ENCODE measurements around the gene WNT16.
A peak's percentile ranks its signal among the peaks of the same experiment; 100 is the strongest.

Gene WNT16

DNA sequence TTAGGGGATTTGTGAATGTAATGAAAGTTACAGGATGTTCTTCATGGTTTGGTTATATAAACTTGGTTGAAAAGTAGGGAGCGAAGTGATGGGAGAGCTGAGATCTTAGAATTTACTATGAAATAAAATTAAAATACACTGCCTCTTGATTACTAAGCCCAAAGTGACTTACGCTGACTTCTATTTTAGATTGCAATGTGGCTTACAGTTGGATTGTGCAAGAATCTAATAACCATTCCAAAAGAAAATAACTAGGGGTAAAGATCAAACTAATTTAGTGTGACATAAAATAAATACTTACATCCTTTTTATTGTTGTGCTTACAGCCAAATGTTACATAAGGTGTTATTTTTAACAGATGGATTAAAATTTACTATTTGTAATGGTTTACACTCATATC is 15.3 kb downstream of the WNT16 start:
- DNase-seq (ENCODE audit: low spot score), result no peak

DNA sequence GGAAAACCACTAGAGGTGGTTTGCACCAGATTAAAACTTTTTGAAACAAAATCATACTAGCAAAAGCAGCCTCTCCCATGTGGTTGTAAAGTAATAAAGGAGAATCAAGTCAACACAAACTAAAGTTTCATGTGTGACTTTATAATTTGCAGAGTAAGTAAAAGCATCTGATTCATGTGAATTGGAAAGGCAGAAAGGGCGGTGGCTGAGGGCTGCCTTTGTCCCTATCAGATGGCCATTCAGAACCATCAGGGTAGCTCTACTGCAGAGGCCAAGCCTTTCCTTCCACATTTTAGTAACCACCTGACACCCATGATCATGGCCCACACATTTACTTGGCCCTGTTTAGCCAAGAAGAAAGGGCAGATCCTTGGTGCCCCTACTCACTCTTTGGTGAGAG is 15.7 kb downstream of the WNT16 start:
- no peak for DNase-seq (ENCODE audit: low spot score)

DNA sequence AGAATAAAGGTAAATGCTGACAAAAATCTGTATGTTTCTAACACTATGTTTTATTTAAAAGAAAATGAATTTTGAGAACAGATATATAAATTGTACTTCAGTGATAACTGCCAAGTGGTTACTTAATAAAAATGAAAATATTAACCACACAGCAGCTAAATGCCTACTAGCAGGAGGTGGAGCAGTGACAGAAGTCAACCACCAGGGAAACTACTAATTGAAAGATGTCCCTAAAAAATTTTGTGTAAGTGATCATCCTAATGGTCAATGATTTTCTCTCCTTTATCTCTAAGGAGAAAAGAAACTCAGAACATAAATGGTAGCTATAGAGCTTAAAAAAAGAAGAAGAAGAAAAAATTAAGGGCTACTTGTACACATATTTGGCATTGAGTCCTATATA is 22.9 kb downstream of the WNT16 start:
- DNase-seq (ENCODE audit: low spot score), result no peak

DNA sequence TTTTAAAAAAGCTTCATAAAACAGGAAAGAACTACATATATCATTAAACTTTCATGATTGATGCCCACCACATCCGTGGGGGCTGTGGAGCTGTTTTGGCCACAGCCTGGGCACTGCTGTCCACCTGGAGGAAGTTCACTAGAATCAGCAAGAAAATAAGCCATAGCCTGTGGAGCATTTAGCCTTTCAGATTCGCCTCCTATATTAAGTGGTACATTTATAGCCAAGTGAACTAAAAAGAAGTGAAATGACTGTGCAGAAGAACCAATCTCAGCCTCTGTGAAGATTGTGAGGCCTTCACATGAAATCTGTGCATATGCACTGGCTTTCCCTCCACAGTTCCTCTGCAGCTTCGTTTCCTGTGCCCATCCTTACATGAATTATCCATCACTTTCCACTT is 23.5 kb downstream of the WNT16 start:
- no peak for DNase-seq (ENCODE audit: low spot score)

DNA sequence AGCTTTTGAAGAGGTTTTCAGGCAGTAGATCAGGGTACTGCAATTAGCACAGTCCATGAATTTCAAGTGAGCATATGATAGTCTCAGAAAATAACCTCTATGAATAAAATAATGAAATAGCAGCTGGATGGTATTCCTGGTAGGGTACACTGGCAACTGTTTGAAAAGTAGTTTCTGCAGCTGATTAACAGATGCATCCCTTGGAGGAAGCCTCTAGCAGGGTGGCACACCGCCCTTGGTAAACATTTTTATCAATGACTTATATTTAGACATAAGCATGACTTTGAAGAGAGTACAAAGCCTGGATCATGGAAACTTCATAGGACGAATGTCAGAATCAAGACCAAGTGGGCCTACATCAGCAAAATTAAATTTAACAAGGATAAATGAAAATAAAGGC is 26.8 kb downstream of the WNT16 start:
- DNase-seq (ENCODE audit: low spot score), result no peak

DNA sequence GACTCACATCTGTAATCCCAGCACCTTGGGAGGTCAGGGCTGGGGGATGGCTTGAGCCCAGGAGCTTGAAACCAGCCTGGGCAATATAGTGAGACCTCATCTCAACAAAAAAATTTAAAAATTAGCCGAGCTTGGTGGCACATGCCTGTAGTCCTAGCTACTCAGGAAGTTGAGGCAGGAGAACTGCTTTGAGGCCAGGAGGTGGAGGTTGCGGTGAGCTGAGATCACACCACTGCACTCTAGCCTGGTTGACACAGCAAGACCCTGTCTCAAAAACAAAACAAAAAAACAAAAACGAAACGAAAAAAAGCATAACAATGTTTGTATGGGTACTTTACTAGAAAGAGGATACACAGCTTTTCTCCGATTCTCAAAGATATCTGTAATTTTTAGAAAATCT is 31.8 kb downstream of the WNT16 start:
- DNase-seq (ENCODE audit: low spot score), result no peak

DNA sequence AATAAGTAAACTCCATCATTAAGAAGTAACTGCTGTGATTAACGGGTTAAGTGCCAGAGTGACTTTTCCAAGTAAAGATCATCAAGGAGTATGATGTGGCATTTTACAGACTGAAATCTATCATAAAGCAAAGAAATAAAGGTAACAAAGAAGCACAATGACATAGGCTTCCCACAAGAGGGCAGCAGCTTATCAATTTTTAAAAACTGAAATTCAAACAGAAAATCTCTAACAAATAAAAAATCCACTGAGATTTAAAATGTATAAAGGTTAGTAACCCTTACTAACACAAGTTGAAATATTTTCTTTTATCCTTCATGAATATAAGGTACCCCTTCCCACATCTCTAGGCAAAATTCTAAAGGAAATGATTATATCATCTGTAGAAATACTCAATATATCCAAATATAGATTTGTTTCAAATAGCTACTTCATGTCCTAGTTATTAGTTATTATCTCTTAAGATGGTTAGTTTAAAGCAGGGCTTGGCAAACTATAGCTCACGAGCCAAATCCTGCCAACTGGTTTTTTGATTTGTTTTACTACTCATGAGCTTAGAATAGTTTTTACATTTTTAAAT is 38.1 kb downstream of the WNT16 start:
- DNase-seq (ENCODE audit: low spot score), result peak; percentile 45

DNA sequence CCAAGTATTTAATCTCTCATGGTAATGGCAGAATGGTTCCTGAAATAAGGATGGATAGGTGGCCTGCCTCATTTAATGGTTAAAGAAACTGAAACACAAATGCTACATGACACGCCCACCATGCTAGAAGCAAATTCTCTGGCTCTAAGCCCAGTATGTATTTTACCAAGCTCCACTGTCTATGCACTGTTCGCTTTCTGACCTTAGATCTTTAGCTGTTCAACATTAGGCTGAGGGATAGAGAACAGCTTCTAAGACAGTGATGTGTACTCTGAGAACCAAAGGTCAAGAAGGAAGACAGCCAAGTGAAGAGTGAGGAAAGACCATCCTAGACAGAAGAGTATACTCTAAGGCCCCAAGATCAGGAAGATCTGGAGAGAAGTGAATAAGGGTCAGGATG is 40.7 kb downstream of the WNT16 start:
- no peak for DNase-seq (ENCODE audit: low spot score)

DNA sequence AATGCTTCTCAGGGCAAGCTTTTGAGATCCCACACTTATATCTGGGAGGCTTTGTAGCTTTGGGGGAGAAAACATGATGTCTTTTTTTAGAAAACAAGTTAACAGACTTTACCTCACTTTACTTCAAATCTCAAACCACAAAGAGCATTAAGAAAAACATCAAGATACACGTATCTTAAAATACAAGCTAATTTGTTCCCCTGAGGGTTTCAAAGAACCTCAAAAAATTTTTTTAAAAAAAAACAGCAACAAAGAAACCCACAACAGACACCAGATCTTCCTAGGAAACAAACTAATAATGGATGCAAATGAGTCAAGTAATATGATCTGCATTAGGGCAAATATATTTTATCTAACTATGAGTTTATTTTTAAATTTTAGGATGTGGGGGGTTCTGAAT is 42.6 kb downstream of the WNT16 start:
- DNase-seq (ENCODE audit: low spot score), result no peak

DNA sequence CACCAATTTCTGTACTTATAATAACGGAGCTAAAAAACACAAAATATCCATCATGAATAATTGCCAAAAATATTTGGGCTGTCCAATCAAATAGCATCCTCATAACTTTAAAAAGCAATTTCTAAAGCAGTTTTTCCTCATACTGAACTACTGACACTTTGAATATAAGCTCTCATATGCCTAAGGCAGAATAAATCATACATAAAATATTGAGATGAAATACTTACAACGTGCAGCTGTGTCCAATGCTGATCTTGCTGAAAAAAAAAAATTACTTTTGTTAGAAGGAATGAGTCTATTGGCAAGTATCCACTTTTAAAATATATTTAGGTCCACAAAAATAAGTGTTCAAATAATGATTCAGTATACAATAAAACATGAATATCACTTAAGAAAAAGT is 43.1 kb downstream of the WNT16 start:
- no peak for DNase-seq (ENCODE audit: low spot score)

DNA sequence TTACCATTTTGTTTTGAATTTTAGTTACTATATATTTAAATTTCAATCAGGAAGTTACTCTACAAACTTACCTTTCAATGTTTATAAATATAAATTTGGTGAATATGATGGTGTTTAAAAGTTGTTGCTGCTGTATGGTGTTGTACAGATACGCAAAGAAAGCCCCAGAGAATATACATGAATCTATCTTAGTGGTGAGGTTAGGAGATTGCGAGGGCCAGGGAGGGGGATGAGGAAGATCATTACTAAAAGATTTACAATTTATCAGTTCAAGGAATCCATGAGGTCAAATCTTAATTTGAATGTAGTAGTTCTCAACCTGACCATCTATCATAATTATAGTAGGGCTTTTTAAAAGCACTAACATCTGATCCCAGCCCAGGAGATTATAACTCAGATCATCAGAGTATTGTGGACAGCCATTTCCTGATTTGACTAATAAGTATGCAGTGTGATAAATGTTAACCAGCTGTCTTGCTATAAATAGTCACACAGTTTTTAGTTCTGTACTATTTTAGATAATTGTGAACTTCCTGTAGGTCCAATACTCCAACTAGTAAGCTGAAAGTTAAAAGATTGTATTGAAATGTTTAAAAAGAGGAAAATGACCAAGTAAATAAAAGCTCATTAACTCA is 43.7 kb downstream of the WNT16 start:
- DNase-seq (ENCODE audit: low spot score), result peak; percentile 60

DNA sequence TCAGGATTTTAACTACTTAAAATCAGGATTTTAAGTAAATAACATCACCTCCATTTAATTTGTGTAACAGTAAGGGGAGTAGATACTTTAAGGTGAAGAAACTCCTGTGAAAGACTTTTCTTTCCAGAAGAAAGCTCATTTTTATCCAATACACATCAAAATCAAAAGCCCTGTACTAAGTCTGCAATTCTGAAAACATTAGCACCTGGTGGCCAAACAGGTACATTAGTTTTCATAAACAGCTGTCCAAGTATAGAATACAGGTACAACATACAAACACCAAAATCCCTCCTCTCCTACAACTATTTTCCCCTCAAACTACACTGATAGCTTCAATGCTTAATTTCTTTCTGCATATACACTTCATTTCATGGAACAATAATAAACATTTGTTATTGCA is 44.4 kb downstream of the WNT16 start:
- no peak for DNase-seq (ENCODE audit: low spot score)

DNA sequence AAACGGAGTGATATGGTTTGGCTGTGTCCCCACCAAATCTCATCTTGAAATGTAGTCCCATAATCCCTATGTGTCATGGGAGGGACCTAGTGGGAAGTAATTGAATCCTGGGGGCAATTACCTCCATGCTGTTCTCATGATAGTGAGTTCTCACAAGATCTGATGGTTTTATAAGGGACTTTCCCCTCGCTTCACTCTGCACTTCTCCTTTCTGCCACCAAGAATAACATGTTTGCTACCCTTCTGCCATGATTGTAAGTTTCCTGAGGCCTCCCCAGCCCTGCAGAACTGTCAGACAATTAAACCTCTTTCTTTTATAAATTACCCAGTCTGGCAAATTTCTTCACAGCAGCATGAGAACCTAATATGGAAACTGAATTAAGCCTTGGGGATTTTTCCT is 48.2 kb downstream of the WNT16 start:
- DNase-seq (ENCODE audit: low spot score), result no peak

DNA sequence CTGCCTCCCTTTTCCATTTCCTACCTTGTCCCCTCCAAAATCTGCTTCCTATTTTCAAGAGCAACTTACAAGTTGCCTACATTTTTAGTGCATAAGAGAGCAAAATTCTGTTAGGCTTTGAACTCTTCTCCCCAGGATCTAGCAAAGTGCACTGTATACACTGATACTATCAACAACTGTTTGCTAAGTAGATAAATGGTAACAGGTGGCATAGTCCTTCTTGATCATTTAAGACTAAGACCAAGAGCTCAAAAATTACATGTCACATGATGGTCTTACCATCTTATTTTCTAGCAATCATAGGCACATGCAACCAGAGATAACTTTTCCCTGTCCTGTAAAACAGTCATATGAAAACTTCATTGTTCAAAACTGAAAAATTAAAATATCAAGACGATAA is 51.1 kb downstream of the WNT16 start:
- no peak for DNase-seq (ENCODE audit: low spot score)

DNA sequence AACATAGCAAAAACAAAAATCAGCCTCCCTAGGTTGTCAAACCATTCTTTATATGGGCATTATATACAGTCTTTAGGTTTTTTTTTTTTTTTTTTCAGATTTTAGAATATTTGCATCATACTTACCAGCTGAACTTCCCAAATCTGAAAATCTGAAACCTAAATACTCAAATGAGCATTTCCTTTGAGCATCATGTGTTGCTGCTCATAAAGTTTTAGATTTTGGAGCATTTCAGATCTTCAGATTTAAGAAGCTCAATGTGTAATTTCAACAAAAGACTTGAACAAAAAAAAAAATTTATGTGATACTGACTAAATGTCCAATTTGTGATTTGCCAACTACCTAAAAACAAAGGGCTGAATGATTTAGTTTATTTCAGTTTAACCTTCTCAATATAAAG is 53.7 kb downstream of the WNT16 start:
- no peak for DNase-seq (ENCODE audit: low spot score)

DNA sequence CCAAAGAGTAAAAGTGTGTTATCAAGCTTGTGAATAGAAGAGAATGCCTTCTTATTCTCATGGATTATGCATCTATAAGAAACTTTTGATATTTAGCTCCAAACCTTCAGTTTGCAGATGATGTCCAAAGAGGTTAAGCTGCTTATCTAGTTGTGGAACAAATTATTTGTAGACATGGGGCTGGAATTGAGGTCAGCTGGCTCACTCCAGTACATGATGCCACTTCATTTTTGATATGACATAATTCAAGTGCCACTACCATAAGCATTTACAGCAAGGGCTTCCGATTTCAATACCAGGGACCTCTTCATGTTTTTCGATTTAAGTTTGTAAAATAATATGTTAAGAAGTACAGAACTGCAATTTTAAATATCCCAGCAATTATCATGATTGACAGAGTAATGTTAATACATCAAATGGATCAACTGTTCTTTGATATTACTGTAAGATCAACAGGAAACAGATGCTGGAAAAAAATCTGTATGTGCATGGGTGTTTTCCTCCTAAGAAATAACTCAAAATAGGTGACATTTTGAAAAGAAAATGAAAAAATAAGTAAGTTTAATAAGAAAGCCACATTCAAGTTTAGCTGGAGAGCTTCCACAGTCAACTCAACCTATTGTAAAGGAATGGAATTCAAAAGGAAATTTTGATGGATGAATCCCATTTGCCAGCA is 54.6 kb downstream of the WNT16 start:
- no peak for DNase-seq (ENCODE audit: low spot score)

DNA sequence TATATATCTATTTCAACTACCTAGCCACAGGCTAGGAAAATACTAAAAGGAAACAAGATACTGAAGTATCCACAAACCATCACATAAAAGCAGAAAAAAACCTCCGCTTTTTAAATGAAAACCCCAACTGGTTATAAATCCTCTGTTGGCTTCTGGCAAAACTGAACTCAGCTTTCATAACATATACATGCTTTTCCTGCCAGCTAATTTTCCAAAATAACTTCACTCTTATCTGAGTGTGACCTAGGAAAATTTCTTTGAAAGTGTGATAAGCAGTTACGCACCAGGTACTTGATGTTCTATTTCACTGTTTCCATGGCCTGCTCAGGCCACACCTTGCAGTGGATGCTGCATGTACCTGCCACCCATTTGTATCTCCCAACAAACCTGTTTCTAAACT is 55.5 kb downstream of the WNT16 start:
- DNase-seq (ENCODE audit: low spot score), result no peak

DNA sequence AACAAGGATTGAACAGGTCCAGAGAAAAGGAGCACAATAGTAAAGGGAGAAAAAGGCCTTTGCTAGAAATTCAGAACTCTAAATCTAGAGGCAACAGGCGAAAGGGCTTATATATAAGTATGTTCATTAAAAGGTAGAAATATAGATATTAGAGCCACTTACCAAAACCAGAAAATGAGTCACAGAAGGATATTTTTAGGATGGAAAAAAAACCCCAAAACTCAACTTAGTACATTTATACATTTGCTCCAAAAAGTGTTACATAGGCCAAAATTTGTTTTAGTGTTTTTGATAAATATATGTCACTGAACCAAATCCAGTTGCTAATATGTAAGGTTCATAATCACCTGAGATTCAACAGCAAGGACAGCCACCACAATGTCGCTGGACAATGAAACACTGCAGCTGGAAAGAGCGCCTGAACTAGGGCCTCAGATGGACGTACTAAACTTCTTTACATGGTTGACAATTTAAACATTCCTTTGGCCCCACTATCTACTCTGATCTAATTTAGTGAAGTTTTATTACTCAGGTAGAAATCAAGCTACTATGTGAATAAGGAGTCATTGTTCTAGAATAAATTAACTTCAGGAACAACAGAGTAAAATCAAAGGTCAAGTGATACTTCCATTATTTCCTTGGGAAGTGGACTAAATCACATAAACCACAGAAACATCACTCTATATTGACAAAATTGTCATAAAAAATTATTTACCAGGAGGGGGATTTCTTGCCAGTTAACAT is 56.4 kb downstream of the WNT16 start:
- no peak for DNase-seq (ENCODE audit: low spot score)

DNA sequence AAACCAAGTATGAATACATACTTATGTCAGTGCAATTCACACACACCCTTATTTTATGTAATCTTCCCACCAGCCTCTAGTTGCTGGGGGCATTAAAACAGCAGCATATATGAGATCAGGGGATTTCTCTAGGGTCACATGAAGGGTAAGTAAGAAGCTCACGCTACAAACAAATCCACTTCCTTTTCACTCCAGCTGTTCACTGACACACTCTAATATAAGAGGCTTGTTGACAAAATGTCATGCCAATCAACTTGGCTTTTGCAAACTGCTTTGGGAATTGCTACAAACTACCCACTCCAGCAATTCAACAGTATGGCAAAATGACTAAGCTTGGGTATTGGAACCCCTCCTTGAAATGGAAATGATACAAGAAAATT is 57.0 kb downstream of the WNT16 start:
- no peak for DNase-seq (ENCODE audit: low spot score)

DNA sequence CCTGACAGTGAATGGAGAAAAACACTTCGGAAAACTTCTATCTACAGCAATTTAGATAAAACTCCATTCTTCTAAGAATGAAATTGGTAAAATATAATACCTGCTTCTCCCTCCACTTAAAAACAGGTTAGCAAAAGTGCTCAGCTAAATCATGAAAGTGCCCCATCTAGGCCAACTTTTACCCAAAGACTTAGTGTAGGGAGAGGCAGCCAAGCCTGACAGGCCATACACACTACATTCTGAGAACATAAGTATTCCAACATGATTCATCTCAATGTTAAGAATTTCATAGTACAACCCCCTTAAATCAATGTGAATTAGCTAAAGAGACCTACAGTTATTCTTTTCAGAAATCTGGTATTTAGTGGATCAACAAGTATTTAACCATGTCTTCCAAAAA is 60.1 kb downstream of the WNT16 start:
- no peak for DNase-seq (ENCODE audit: low spot score)

DNA sequence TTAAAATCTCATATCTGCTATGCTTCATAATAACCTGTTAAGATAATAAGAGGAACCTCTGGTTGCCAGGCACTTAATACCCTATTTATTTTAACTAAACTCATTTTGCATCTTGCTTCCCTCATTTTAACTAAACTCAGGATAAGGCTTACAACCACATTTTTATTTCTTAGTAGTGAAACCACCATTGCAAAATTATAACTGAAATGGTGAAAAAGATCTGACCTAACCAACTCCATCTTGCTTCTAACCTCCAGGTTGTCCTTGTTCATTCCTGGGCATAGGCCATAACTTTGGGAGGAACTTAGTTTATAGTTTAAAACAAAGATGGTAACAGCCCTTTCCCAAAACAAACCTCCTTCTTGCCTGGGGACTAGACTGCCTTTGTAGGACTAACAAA is 61.3 kb downstream of the WNT16 start:
- DNase-seq (ENCODE audit: low spot score), result no peak

DNA sequence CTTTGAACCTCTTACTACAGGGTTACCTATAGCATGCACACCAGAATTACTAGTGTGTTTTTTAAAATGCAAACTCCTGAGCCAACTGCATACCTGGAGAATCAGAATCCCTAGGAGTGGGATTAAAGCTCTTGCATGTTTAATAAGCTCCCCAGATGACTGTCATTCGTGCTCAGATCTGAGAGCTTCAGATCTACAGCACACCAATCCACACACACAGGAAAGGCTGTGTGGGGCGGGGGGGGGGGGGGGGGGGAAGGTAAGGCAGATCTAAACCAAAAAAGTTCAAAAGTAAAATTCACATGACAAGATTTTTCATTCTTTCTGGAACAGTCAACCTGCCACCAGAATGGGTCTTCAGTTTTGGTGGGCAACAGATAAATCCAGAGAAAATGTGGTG is 61.8 kb downstream of the WNT16 start:
- no peak for DNase-seq (ENCODE audit: low spot score)

Measured in activated CD4-positive, alpha-beta T cell treated with anti-CD3 and anti-CD28 coated beads, Interleukin-2, Interleukin-4, amounts not matched to agents 100 ng/mL and 50 ng/mL, durations not matched to agents 16 hours and 8 hours (primary cell).